Measurements from ENCODE around the gene PLXNA2.

Gene PLXNA2

GRCh38 chr1:208231881-208232661 lies 12.1 kb downstream of the PLXNA2 start:
- no peak for TF ChIP-seq CTCF (IDR thresholded peaks at IDR 0.05; ENCODE audit: low read length, missing control alignments)
- no peak overlapping the region for H3K4me3 ChIP-seq (replicated peaks; ENCODE audit: low read depth, low read length)
- DNase-seq (ENCODE audit: low read depth) = peak; percentile 54

DNA sequence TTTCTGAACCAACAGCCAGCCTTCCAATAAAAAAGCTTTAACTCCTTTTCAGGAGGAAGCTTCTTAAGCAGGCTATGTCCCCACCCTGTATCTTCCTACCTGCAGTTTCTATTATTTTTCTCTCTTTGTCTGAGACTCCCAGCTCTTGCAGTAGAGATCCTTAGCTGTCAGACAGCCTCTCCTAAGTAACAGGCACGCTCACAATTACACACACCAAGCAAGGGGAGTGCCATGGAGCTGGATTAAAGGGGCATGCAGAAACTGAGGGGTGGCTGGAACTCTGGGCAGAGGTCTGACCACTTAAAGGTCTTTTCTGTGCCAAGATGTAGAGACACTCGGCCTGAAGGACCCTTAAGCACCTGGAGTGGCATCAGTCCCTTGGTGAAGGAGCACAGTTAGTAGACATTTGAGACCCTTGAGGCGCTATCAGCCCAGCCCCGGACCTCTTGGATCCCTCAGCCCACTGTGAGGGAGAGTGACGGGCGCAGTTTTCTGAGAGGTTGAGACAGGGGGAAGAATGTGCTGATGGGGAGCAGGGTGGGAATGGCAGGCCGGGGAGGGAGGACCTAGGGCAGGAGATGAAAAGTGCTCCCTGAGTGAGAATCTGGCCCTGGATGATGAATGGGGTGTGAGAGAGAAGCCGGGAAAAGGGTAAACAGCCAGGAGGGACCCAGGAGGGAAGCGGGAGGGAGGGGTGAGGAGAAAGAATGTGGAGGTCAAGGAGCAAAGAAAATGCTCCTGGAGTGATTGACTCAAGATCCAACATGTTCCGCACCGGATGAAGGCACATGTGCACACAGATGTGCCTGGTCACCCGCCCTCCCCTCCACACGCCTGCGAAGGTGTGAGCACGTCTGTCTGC lies 13.3 kb downstream of the PLXNA2 start:
- no peak for DNase-seq (ENCODE audit: low read depth)
- H3K4me3 ChIP-seq (replicated peaks; ENCODE audit: low read depth, low read length) = no peak overlapping the region
- TF ChIP-seq CTCF (IDR thresholded peaks at IDR 0.05; ENCODE audit: low read length, missing control alignments) = no peak

DNA sequence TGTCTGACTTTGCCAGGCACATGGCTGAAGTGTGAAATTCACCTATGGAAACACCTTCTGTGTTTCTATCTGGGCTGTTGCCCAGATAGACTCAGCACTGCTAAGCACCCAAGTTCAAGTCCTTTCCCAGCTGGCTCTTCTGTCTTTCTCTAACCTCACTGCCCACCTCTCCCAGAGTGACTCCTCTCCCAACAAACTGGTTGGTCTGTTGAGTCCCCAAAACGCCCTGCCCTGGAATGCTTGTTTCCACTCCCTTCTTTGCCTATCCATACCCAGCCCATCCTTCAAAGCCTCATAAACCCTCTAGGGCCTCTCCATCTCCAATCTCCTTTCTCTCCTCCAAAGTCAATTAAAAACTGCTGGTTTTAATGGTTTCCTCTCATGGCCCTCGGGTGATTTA lies 15.6 kb downstream of the PLXNA2 start:
- no peak for DNase-seq (ENCODE audit: low read depth)
- no peak for TF ChIP-seq CTCF (IDR thresholded peaks at IDR 0.05; ENCODE audit: low read length, missing control alignments)
- H3K4me3 ChIP-seq (replicated peaks; ENCODE audit: low read depth, low read length) = no peak overlapping the region

DNA sequence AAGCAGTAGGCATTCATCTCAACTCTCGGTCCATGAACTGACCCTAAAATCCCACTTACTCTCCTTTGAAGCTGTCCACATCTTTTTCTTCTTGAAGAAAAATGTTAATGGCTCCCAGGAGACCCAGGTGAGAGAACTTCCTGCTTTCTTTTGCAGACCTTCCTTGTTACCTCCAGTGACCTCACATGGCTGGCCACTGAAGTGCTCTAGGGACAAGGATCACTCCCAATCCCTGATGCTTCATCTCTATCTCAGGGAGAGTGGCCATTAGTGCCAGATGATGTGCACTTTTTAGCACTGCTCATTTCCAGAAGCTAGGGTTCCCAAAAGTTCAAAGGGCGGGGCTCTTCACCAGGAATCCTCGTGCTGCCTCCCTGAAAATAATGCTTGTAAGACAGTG lies 16.2 kb downstream of the PLXNA2 start:
- no peak for DNase-seq (ENCODE audit: low read depth)
- H3K4me3 ChIP-seq (replicated peaks; ENCODE audit: low read depth, low read length) = no peak overlapping the region
- no peak for TF ChIP-seq CTCF (IDR thresholded peaks at IDR 0.05; ENCODE audit: low read length, missing control alignments)

DNA sequence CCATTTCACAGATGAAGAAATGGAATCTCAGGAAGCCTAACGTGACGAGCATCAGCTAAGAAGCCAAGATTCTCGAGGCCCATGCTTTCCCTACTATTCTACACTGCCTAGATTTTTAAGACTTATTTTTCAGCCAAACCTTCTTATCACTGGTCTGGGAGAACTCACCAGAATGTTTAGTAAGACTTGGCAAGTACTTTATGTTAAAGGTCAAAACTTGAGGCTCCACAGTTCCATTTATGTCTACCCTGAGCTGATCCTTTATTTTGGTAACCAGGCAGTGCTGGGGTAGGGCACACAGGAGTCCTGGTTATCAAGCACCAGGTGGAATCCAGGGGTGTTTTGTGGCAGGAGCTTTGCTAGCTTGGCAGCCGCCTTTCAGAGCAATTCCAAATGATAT lies 16.8 kb downstream of the PLXNA2 start:
- no peak for TF ChIP-seq CTCF (IDR thresholded peaks at IDR 0.05; ENCODE audit: low read length, missing control alignments)
- peak; percentile 82 for DNase-seq (ENCODE audit: low read depth)
- H3K4me3 ChIP-seq (replicated peaks; ENCODE audit: low read depth, low read length) = no peak overlapping the region

- DNase-seq (ENCODE audit: low read depth) = no peak
- TF ChIP-seq CTCF (IDR thresholded peaks at IDR 0.05; ENCODE audit: low read length, missing control alignments) = no peak
Observed at GRCh38 chr1:208225954-208226937, 17.9 kb downstream of the PLXNA2 start.

More at GRCh38 chr1:208225954-208226937, 17.9 kb downstream of the PLXNA2 start:
- H3K4me3 ChIP-seq (replicated peaks; ENCODE audit: low read depth, low read length) = no peak overlapping the region
